ENCODE measurements around the gene RTKN.

Gene RTKN

DNA sequence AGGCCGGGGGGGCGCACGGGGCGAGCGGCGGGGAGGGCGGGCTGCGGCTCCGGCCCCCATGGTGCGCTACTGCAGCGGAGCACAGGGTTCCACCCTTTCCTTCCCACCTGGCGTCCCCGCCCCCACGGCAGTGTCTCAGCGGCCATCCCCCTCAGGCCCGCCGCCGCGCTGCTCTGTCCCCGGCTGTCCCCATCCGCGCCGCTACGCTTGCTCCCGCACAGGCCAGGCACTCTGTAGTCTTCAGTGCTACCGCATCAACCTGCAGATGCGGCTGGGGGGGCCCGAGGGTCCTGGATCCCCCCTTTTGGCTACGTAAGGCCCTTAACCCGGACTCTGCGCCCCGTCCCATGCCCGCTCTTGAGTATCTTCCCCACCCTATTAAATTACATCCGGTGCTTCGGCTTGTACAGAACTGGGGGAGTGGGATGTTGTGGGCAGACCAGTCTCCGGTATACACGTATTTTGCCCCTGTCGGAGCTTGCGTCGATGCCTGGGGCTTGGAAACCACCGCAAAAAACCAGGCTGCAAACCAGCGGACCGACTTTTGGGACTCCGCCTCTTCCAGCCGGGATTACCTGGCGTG, 15.9 kb upstream of the RTKN start:
- Histone ChIP-seq H3K4me1 (ENCODE audit: control insufficient read depth in 1 of 2, insufficient read depth in 1 of 2, low read depth in 1 of 2, low read length in 1 of 2) (peaks cover 40 to 44% of the 10 kb centered on the region in 2 experiments), H3K9me3 (no peaks in the 10 kb centered on the region), H3K27me3 (no peaks in the 10 kb centered on the region), H3K27ac (peak overlapping the region; percentile 93), H3K4me3 (ENCODE audit: low read depth in 1 of 2, low read length in 1 of 2) (peak overlapping the region; percentile 67 to 91), H3K36me3 (peaks cover 19% of the 10 kb centered on the region)
- TF ChIP-seq, protein P1, sequence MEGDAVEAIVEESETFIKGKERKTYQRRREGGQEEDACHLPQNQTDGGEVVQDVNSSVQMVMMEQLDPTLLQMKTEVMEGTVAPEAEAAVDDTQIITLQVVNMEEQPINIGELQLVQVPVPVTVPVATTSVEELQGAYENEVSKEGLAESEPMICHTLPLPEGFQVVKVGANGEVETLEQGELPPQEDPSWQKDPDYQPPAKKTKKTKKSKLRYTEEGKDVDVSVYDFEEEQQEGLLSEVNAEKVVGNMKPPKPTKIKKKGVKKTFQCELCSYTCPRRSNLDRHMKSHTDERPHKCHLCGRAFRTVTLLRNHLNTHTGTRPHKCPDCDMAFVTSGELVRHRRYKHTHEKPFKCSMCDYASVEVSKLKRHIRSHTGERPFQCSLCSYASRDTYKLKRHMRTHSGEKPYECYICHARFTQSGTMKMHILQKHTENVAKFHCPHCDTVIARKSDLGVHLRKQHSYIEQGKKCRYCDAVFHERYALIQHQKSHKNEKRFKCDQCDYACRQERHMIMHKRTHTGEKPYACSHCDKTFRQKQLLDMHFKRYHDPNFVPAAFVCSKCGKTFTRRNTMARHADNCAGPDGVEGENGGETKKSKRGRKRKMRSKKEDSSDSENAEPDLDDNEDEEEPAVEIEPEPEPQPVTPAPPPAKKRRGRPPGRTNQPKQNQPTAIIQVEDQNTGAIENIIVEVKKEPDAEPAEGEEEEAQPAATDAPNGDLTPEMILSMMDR (IDR thresholded peaks at IDR 0.05), result no peak

DNA sequence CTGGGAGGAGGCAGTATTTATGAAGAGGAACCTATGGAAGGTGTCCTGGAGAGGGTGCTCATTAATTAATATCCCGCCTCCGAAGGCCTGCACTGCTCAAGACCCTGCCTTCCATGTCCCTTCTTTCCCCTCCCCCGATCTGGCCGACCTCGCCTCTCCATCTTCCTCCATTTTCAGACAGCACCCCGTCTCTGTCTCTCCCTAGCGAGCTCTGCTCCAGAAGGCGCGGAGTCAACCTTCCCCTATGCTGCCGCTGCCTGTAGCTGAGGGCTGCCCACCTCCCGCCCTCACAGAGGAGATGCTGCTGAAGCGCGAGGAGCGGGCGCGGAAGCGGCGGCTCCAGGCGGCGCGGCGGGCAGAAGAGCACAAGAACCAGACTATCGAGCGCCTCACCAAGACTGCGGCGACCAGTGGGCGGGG, 15.4 kb upstream of the RTKN start:
- Histone ChIP-seq H3K4me1 (ENCODE audit: control insufficient read depth in 1 of 2, insufficient read depth in 1 of 2, low read depth in 1 of 2, low read length in 1 of 2) (peaks cover 40 to 44% of the 10 kb centered on the region in 2 experiments), H3K4me3 (ENCODE audit: low read depth in 1 of 2, low read length in 1 of 2) (peak overlapping the region; percentile 67 to 91), H3K27ac (peak overlapping the region; percentile 93), H3K36me3 (peaks cover 14% of the 10 kb centered on the region), H3K27me3 (no peaks in the 10 kb centered on the region), H3K9me3 (no peaks in the 10 kb centered on the region)
- TF ChIP-seq, protein P1 (IDR thresholded peaks at IDR 0.05), result no peak

DNA sequence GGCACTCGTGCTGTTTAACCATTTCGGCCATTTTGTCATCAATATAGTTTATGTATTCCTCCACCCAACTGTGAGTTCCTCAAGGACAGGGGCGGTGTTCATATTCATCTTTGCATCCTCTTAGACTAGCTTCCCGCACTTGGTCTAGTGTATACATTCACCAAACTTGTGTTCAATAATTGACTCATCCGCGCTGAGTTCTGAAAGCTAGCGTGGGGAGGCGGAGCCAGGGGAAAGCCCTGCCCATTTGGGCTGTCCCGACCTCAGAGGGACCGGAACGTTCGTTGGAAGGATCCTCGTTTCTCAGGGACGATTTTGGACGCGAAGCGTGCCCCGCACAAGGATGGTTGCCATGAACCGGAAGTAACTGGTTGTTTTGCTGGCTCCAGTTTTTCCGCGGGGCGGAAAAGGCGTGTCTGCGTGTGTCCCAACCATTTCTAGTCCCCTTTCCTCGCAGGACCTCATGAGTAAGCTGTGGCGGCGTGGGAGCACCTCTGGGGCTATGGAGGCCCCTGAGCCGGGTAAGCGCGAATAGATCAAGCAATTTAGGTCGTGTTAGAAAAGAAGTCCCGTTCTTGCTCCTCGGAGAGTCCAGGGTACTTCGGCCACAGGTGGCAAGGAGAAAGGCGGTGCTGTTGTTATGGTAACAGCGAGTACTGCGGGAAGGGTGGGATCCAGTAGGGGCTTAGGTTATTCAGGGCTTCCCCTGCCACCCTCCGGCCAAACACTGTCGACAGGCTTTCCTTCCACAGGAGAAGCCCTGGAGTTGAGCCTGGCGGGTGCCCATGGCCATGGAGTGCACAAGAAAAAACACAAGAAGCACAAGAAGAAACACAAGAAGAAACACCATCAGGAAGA, 13.1 kb upstream of the RTKN start, which contains the start of gene INO80B:
INO80B (plus strand) TSS at position 434 of the 858 bp plus-strand sequence; CDS start at position 464, 30 bp downstream.
- TF ChIP-seq, protein P1 (IDR thresholded peaks at IDR 0.05), result peak; percentile 10
- Histone ChIP-seq H3K4me1 (ENCODE audit: control insufficient read depth in 1 of 2, insufficient read depth in 1 of 2, low read depth in 1 of 2, low read length in 1 of 2) (peaks cover 40 to 44% of the 10 kb centered on the region in 2 experiments), H3K36me3 (peaks cover 4% of the 10 kb centered on the region), H3K4me3 (ENCODE audit: low read depth in 1 of 2, low read length in 1 of 2) (peak within 1 kb of the TSS; percentile 85 to 97), H3K27ac (peak within 1 kb of the TSS; percentile 83), H3K27me3 (peaks cover 6% of the 10 kb centered on the region), H3K9me3 (no peaks in the 10 kb centered on the region)

DNA sequence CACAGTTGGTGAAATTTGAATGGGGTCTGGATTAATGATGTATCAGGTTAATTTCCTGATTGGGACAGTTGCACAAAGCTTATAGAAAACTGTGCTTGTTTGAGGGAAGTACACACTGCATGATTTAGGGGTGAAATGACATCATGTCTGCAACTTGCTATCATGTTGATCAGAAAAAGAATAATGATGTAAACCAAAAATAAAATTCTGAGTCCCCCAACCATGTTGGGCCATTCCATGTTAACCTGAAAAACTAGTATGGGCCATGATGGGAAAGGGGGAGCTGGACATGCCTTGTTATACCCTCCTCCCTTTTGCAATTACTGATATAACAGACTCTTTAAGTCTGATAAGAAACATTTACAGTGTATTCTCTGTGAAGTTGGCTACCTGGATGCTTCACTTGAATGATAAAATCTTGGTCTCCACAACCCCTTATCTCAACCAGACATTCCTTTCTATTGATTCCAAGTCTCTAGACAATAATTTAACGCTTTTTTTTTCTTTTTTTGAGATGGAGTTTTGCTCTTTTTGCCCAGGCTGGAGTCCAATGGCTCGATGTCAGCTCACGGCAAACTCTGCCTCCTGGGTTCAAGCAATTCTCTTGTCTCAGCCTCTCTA, 8.9 kb upstream of the RTKN start:
- Histone ChIP-seq H3K27ac (no peak overlapping the region), H3K4me3 (ENCODE audit: low read depth in 1 of 2, low read length in 1 of 2) (no peak overlapping the region), H3K9me3 (no peaks in the 10 kb centered on the region), H3K4me1 (ENCODE audit: control insufficient read depth in 1 of 2, insufficient read depth in 1 of 2, low read depth in 1 of 2, low read length in 1 of 2) (peaks cover 13 to 14% of the 10 kb centered on the region in 2 experiments), H3K36me3 (no peaks in the 10 kb centered on the region), H3K27me3 (peaks cover 30% of the 10 kb centered on the region)
- TF ChIP-seq, protein P1 (IDR thresholded peaks at IDR 0.05), result no peak

DNA sequence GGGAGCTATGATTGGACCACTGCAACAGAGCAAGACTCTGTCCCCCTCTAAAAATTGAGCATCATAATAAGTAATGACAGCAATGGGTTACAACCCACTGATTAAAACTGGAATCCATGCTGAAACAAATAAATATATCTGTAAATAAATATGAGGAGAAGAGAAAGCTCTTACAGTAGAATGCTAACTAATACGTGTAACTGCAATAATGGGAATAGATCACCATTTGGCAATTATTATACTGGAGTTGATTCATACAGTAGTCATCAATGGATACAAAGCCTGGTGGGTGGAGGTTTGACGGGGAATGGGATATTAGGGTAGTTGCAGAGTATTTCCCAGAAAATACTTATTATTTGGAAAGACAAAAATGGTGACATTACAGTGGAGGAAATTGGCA, 7.0 kb upstream of the RTKN start:
- TF ChIP-seq, protein P1 (IDR thresholded peaks at IDR 0.05), result no peak
- Histone ChIP-seq H3K4me3 (ENCODE audit: low read depth in 1 of 2, low read length in 1 of 2) (no peak overlapping the region), H3K36me3 (no peaks in the 10 kb centered on the region), H3K9me3 (no peaks in the 10 kb centered on the region), H3K27me3 (peaks cover 49% of the 10 kb centered on the region), H3K4me1 (ENCODE audit: control insufficient read depth in 1 of 2, insufficient read depth in 1 of 2, low read depth in 1 of 2, low read length in 1 of 2) (no peaks in the 10 kb centered on the region), H3K27ac (no peak overlapping the region)

Data from neutrophil (primary cell).